ENCODE measurements around the gene THBD.

Gene THBD

DNA sequence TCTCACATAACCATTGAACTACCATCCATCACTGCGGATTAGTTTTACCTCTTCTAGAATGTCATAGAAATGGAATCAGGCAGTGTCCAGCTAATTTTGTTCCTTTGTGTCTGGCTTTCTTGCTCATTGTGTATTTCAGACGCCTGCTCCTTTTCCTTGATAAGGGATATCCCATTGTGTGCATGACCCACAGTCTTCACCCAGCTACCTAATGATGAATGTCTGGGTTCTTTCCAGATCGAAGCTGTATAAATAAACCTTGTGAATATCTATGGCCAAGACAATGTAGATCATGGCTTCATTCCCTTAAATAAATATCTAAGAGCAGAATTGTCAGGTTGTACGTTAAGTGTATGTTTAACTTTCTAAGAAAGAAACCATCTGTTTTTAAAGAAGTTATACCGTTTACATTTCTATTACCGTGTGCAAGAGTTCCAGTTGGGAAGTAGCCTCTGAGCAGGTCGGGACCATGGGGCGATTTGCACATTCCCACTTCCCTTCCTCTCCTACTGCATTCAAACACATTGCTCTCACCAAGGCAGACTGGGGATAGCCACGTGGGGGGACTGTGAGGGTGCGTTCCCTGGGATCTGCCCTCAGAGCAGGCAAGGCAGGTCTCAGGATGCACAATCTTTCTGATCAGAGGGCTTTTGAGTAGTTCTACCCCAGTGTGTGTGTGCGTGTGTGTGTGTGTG is 23.6 kb upstream of the THBD start:
- H3K36me3 ChIP-seq (ENCODE audit: insufficient read depth, low read length) = no peaks in the 10 kb centered on the region
- no peaks in the 10 kb centered on the region for H3K79me2 ChIP-seq (ENCODE audit: control insufficient read depth, insufficient read depth, low read length, unreplicated experiment)
- no peak overlapping the region for H3K27ac ChIP-seq (ENCODE audit: low read depth, low read length)
- H3K4me1 ChIP-seq (ENCODE audit: control insufficient read depth, insufficient read depth, low read length, unreplicated experiment) = no peaks in the 10 kb centered on the region
- H3K27me3 ChIP-seq (ENCODE audit: insufficient read depth, low read length) = peaks cover 3% of the 10 kb centered on the region; the same call in 1 of the 2 replicates
- no peak overlapping the region for H3K4me3 ChIP-seq (ENCODE audit: low read depth, low read length)
- no peak overlapping the region for H2AFZ ChIP-seq (ENCODE audit: low read length, unreplicated experiment)

DNA sequence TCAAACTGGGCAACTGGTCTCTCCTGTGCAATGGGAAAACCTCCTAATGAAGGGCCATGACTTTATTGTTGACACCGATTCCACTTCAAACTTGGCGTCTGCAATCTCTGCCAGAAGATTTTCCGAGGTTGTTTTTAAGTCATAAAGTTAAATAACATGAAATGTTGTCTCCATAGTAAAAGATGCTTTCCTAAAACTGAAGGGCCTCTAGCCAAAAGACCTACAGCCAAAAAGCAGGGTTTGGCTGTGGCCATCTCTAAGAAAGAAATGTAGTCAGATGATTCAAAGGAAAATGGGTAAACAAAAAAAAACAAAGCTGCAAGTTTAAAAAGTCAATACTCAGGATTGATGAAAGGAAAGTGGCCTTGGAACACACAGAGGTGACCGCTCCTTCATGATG is 22.5 kb upstream of the THBD start:
- no peaks in the 10 kb centered on the region for H3K27me3 ChIP-seq (ENCODE audit: insufficient read depth, low read length)
- no peak overlapping the region for H3K27ac ChIP-seq (ENCODE audit: low read depth, low read length)
- no peak overlapping the region for H2AFZ ChIP-seq (ENCODE audit: low read length, unreplicated experiment)
- no peaks in the 10 kb centered on the region for H3K79me2 ChIP-seq (ENCODE audit: control insufficient read depth, insufficient read depth, low read length, unreplicated experiment)
- no peak overlapping the region for H3K4me3 ChIP-seq (ENCODE audit: low read depth, low read length)
- no peaks in the 10 kb centered on the region for H3K36me3 ChIP-seq (ENCODE audit: insufficient read depth, low read length)
- no peaks in the 10 kb centered on the region for H3K4me1 ChIP-seq (ENCODE audit: control insufficient read depth, insufficient read depth, low read length, unreplicated experiment)

- Histone ChIP-seq H3K4me3 (ENCODE audit: low read depth, low read length) (no peak overlapping the region), H3K27ac (ENCODE audit: low read depth, low read length) (no peak overlapping the region), H3K79me2 (ENCODE audit: control insufficient read depth, insufficient read depth, low read length, unreplicated experiment) (no peaks in the 10 kb centered on the region), H3K36me3 (ENCODE audit: insufficient read depth, low read length) (no peaks in the 10 kb centered on the region), H2AFZ (ENCODE audit: low read length, unreplicated experiment) (no peak overlapping the region), H3K27me3 (ENCODE audit: insufficient read depth, low read length) (no peaks in the 10 kb centered on the region), H3K4me1 (ENCODE audit: control insufficient read depth, insufficient read depth, low read length, unreplicated experiment) (no peaks in the 10 kb centered on the region)
Observed at GRCh38 chr20:23071398-23071797, 21.9 kb upstream of the THBD start.

GRCh38 chr20:23069108-23069507 is 19.6 kb upstream of the THBD start:
- Histone ChIP-seq H3K79me2 (ENCODE audit: control insufficient read depth, insufficient read depth, low read length, unreplicated experiment) (no peaks in the 10 kb centered on the region), H3K27me3 (ENCODE audit: insufficient read depth, low read length) (no peaks in the 10 kb centered on the region), H2AFZ (ENCODE audit: low read length, unreplicated experiment) (no peak overlapping the region), H3K4me3 (ENCODE audit: low read depth, low read length) (no peak overlapping the region), H3K36me3 (ENCODE audit: insufficient read depth, low read length) (no peaks in the 10 kb centered on the region), H3K27ac (ENCODE audit: low read depth, low read length) (no peak overlapping the region), H3K4me1 (ENCODE audit: control insufficient read depth, insufficient read depth, low read length, unreplicated experiment) (no peaks in the 10 kb centered on the region)

GRCh38 chr20:23068283-23068682 is 18.8 kb upstream of the THBD start:
- Histone ChIP-seq H3K4me1 (ENCODE audit: control insufficient read depth, insufficient read depth, low read length, unreplicated experiment) (no peaks in the 10 kb centered on the region), H3K4me3 (ENCODE audit: low read depth, low read length) (no peak overlapping the region), H3K79me2 (ENCODE audit: control insufficient read depth, insufficient read depth, low read length, unreplicated experiment) (no peaks in the 10 kb centered on the region), H3K27me3 (ENCODE audit: insufficient read depth, low read length) (no peaks in the 10 kb centered on the region), H3K27ac (ENCODE audit: low read depth, low read length) (no peak overlapping the region), H3K36me3 (ENCODE audit: insufficient read depth, low read length) (no peaks in the 10 kb centered on the region), H2AFZ (ENCODE audit: low read length, unreplicated experiment) (no peak overlapping the region)

- H3K36me3 ChIP-seq (ENCODE audit: insufficient read depth, low read length) = no peaks in the 10 kb centered on the region
- H3K27ac ChIP-seq (ENCODE audit: low read depth, low read length) = no peak overlapping the region
- H3K27me3 ChIP-seq (ENCODE audit: insufficient read depth, low read length) = no peaks in the 10 kb centered on the region
- H3K4me1 ChIP-seq (ENCODE audit: control insufficient read depth, insufficient read depth, low read length, unreplicated experiment) = peaks cover 3% of the 10 kb centered on the region
- H3K79me2 ChIP-seq (ENCODE audit: control insufficient read depth, insufficient read depth, low read length, unreplicated experiment) = no peaks in the 10 kb centered on the region
- H3K4me3 ChIP-seq (ENCODE audit: low read depth, low read length) = no peak overlapping the region
- H2AFZ ChIP-seq (ENCODE audit: low read length, unreplicated experiment) = no peak overlapping the region
Observed at GRCh38 chr20:23066772-23067171, 17.3 kb upstream of the THBD start.

DNA sequence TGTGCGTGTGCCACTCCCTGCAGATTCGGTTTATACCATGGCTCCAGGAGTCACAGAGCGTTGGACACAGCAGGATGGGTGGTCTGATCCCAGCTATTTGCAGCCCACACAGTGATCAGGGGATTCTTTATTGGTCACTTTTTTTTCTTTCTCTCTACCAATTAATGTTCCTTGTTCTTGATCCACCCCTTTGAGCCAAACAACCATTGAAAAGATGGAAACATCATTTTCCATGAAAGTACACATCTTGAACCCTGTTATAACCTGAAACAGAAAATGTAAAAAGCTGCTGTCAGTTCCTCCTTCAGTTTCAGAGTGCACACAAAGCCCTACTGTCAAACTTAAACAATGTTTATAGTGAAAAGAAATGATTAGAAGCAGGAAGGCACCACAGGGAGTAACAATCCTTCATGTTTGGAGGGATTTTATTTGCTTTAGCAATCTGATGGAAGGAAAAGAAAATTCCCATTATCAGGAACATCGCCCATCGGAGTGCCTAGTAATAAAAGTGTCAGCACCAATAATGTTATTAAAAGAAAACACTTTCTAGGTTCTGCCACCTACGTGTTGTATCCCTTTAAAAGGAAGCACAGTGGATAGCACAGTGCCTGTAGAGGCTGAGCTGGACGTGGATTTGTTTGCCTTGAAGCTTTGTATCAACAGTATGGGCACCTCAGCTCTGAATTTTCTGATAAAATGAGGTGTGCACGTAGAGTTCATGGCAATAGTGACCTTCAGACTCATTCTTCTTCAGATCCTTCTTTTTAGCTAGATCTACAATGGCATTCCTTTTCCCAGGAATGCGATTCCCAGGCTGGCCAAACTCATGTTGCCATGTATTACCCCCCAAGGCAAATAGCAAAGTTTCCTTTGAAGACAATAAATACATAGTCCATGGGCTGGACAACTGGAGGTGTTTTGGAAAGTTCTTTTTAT is 16.1 kb upstream of the THBD start:
- H3K36me3 ChIP-seq (ENCODE audit: insufficient read depth, low read length) = no peaks in the 10 kb centered on the region
- no peak overlapping the region for H2AFZ ChIP-seq (ENCODE audit: low read length, unreplicated experiment)

GRCh38 chr20:23063581-23063980 is 14.1 kb upstream of the THBD start:
- Histone ChIP-seq H3K27ac (ENCODE audit: low read depth, low read length) (no peak overlapping the region), H3K79me2 (ENCODE audit: control insufficient read depth, insufficient read depth, low read length, unreplicated experiment) (no peaks in the 10 kb centered on the region), H3K36me3 (ENCODE audit: insufficient read depth, low read length) (no peaks in the 10 kb centered on the region), H3K27me3 (ENCODE audit: insufficient read depth, low read length) (no peaks in the 10 kb centered on the region), H2AFZ (ENCODE audit: low read length, unreplicated experiment) (no peak overlapping the region), H3K4me3 (ENCODE audit: low read depth, low read length) (no peak overlapping the region), H3K4me1 (ENCODE audit: control insufficient read depth, insufficient read depth, low read length, unreplicated experiment) (peaks cover 9% of the 10 kb centered on the region)

More for the DNA sequence above, 16.1 kb upstream of the THBD start:
- H3K4me3 ChIP-seq (ENCODE audit: low read depth, low read length) = no peak overlapping the region
- H3K27ac ChIP-seq (ENCODE audit: low read depth, low read length) = no peak overlapping the region
- no peaks in the 10 kb centered on the region for H3K79me2 ChIP-seq (ENCODE audit: control insufficient read depth, insufficient read depth, low read length, unreplicated experiment)
- peaks cover 9% of the 10 kb centered on the region for H3K4me1 ChIP-seq (ENCODE audit: control insufficient read depth, insufficient read depth, low read length, unreplicated experiment)
- no peaks in the 10 kb centered on the region for H3K27me3 ChIP-seq (ENCODE audit: insufficient read depth, low read length)

GRCh38 chr20:23063168-23063567 is 13.7 kb upstream of the THBD start:
- Histone ChIP-seq H3K4me3 (ENCODE audit: low read depth, low read length) (no peak overlapping the region), H3K27ac (ENCODE audit: low read depth, low read length) (no peak overlapping the region)

GRCh38 chr20:23062632-23063031 is 13.2 kb upstream of the THBD start:
- H3K36me3 ChIP-seq (ENCODE audit: insufficient read depth, low read length) = no peaks in the 10 kb centered on the region
- peaks cover 9% of the 10 kb centered on the region for H3K4me1 ChIP-seq (ENCODE audit: control insufficient read depth, insufficient read depth, low read length, unreplicated experiment)
- H3K79me2 ChIP-seq (ENCODE audit: control insufficient read depth, insufficient read depth, low read length, unreplicated experiment) = no peaks in the 10 kb centered on the region
- H3K27me3 ChIP-seq (ENCODE audit: insufficient read depth, low read length) = no peaks in the 10 kb centered on the region
- no peak overlapping the region for H2AFZ ChIP-seq (ENCODE audit: low read length, unreplicated experiment)
- H3K4me3 ChIP-seq (ENCODE audit: low read depth, low read length) = no peak overlapping the region
- H3K27ac ChIP-seq (ENCODE audit: low read depth, low read length) = no peak overlapping the region

More at GRCh38 chr20:23063168-23063567, 13.7 kb upstream of the THBD start:
- Histone ChIP-seq H3K36me3 (ENCODE audit: insufficient read depth, low read length) (no peaks in the 10 kb centered on the region), H3K27me3 (ENCODE audit: insufficient read depth, low read length) (no peaks in the 10 kb centered on the region), H3K4me1 (ENCODE audit: control insufficient read depth, insufficient read depth, low read length, unreplicated experiment) (peaks cover 9% of the 10 kb centered on the region), H3K79me2 (ENCODE audit: control insufficient read depth, insufficient read depth, low read length, unreplicated experiment) (no peaks in the 10 kb centered on the region), H2AFZ (ENCODE audit: low read length, unreplicated experiment) (no peak overlapping the region)
